GOT3 (cell line): ENCODE results near the gene BCKDK.
"Not testable (repeated sequence)": the region's sequence is repeated elsewhere in the genome, so short reads cannot be mapped to it uniquely, and the experiment has no call there.

ENCODE experiments used
- DNase-seq: peaks from one replicate; lab custom pipeline; 2025; ENCODE audit warnings: mixed read lengths; lab: John Stamatoyannopoulos, UW

Gene BCKDK

GRCh38 chr16:31127182-31127581 is 19.0 kb downstream of the BCKDK start:
- DNase-seq: no peak

- DNase-seq: no peak
These were observed 20.8 kb downstream of the BCKDK start for GRCh38 chr16:31128711-31129567.

GRCh38 chr16:31129568-31130335 is 21.6 kb downstream of the BCKDK start:
- no peak for DNase-seq

GRCh38 chr16:31130336-31130891 is 22.2 kb downstream of the BCKDK start:
- DNase-seq: no peak

GRCh38 chr16:31130899-31131298 is 22.7 kb downstream of the BCKDK start:
- DNase-seq: no peak

- no peak for DNase-seq
These were observed 23.2 kb downstream of the BCKDK start for GRCh38 chr16:31131416-31131815.

GRCh38 chr16:31131841-31132271 is 23.7 kb downstream of the BCKDK start:
- DNase-seq: no peak

- DNase-seq: no peak
These were observed 24.3 kb downstream of the BCKDK start for GRCh38 chr16:31132303-31132979.

- no peak for DNase-seq
These were observed 24.9 kb downstream of the BCKDK start for GRCh38 chr16:31133046-31133501.

- no peak for DNase-seq
These were observed 25.9 kb downstream of the BCKDK start for GRCh38 chr16:31134091-31134571.

GRCh38 chr16:31134625-31135534 is 26.7 kb downstream of the BCKDK start:
- DNase-seq: no peak

GRCh38 chr16:31135535-31136286 is 27.5 kb downstream of the BCKDK start, which contains the start of gene PRSS8:
PRSS8 (minus strand) TSS chr16:31135727; CDS start chr16:31135498, 229 bp downstream.
- DNase-seq: no peak

GRCh38 chr16:31136287-31136662 is 28.1 kb downstream of the BCKDK start:
- DNase-seq: no peak

GRCh38 chr16:31136822-31137499 is 28.8 kb downstream of the BCKDK start:
- DNase-seq: not testable (repeated sequence)

- DNase-seq: no peak
These were observed 30.7 kb downstream of the BCKDK start for GRCh38 chr16:31138621-31139578.

- DNase-seq: not testable (repeated sequence)
These were observed 32.9 kb downstream of the BCKDK start for GRCh38 chr16:31141071-31141469.

- no peak for DNase-seq
These were observed 33.4 kb downstream of the BCKDK start for GRCh38 chr16:31141489-31142108.
